ENCODE data around the gene TACC2.

- TF ChIP-seq CTCF (IDR thresholded peaks at IDR 0.05): no peak
- TF ChIP-seq POLR2A (IDR thresholded peaks at IDR 0.05): no peak
- TF ChIP-seq POLR2AphosphoS5 (IDR thresholded peaks at IDR 0.05; ENCODE audit: insufficient read depth in 1 of 2, low read depth in 1 of 2): no peak
Measured at GRCh38 chr10:121942749-121943416, 46.1 kb upstream of the TACC2 start.

All from vagina (tissue), 2 donors.